GM19351 (cell line): ENCODE data around the gene ATRN.
"Not testable (repeated sequence)": the region's sequence is repeated elsewhere in the genome, so short reads cannot be mapped to it uniquely, and the experiment has no call there.

Experiments used
- ATAC-seq: cut with Tn5 transposase; IDR thresholded peaks from one replicate; pipeline ENCODE4 v1.9.1; 2021; ENCODE audit warnings: mild to moderate bottlenecking, moderate library complexity; ENCODE audit not compliant: unreplicated experiment

The ATRN gene

GRCh38 chr20:3470627-3471396, at the start of gene ATRN:
ATRN (plus strand) TSS chr20:3471018; CDS start chr20:3471108, 90 bp downstream.
- ATAC-seq: peak; percentile 77

GRCh38 chr20:3421985-3422384, 48.8 kb upstream of the ATRN start:
- ATAC-seq: no peak

- ATAC-seq: no peak
These were observed 47.7 kb upstream of the ATRN start for GRCh38 chr20:3423126-3423525.

GRCh38 chr20:3426766-3427165, 44.1 kb upstream of the ATRN start:
- ATAC-seq: not testable (repeated sequence)

- peak; percentile 98 for ATAC-seq
These were observed 40.3 kb upstream of the ATRN start for GRCh38 chr20:3430376-3431069.

GRCh38 chr20:3431109-3431508, 39.7 kb upstream of the ATRN start:
- ATAC-seq: no peak

- no peak for ATAC-seq
These were observed 38.0 kb upstream of the ATRN start for GRCh38 chr20:3432844-3433243.

- no peak for ATAC-seq
These were observed 37.1 kb upstream of the ATRN start for GRCh38 chr20:3433744-3434143.

- no peak for ATAC-seq
These were observed 36.6 kb upstream of the ATRN start for GRCh38 chr20:3434232-3434631.

GRCh38 chr20:3436864-3437574, 33.8 kb upstream of the ATRN start:
- ATAC-seq: no peak

GRCh38 chr20:3446779-3447178, 24.0 kb upstream of the ATRN start:
- ATAC-seq: no peak

- ATAC-seq: no peak
These were observed 23.5 kb upstream of the ATRN start for GRCh38 chr20:3447321-3447720.

- no peak for ATAC-seq
These were observed 21.5 kb upstream of the ATRN start for GRCh38 chr20:3449319-3449718.

- ATAC-seq: no peak
These were observed 18.7 kb upstream of the ATRN start for GRCh38 chr20:3452136-3452535.

GRCh38 chr20:3452690-3453089, 18.1 kb upstream of the ATRN start:
- ATAC-seq: no peak

- no peak for ATAC-seq
These were observed 16.0 kb upstream of the ATRN start for GRCh38 chr20:3454831-3455230.

- no peak for ATAC-seq
These were observed 14.2 kb upstream of the ATRN start for GRCh38 chr20:3456648-3457047.

- no peak for ATAC-seq
These were observed 10.9 kb upstream of the ATRN start for GRCh38 chr20:3459881-3460307.

- no peak for ATAC-seq
These were observed 9.5 kb upstream of the ATRN start for GRCh38 chr20:3461211-3461771.

- no peak for ATAC-seq
These were observed 8.7 kb upstream of the ATRN start for GRCh38 chr20:3461911-3462677.

GRCh38 chr20:3464166-3464565, 6.7 kb upstream of the ATRN start:
- ATAC-seq: no peak
